K562 (cell line): ENCODE data around the gene ANKRD7. TPM values are rescaled to one million over a fixed set of nuclear protein-coding genes. Genes with fewer than 3 reads are reported as not detected.

Experiments used
- ELF1 ChIP-seq: fragments of 200-800 bp; sonication (Bioruptor generic); IDR thresholded peaks from 2 replicates; pipeline ENCODE4 v1.6.1; 2016; ENCODE audit warnings: missing genetic modification characterization, missing compliant biosample characterization
- ESRRA ChIP-seq: fragments of 450-650 bp; IDR thresholded peaks from 2 replicates; pipeline ENCODE4 v1.6.1; 2014; ENCODE audit warnings: low read depth, mild to moderate bottlenecking, moderate library complexity, borderline replicate concordance
- HNRNPLL ChIP-seq: fragments of 200-400 bp; formaldehyde crosslinking; IDR thresholded peaks from 2 replicates; pipeline ENCODE4 v1.6.1; 2017; ENCODE audit warnings: low read length, low read depth, mild to moderate bottlenecking; ENCODE audit not compliant: poor library complexity, severe bottlenecking
- JUNB ChIP-seq: fragments of 450-650 bp; formaldehyde crosslinking; conservative IDR thresholded peaks from 2 replicates; pipeline ENCODE4 v1.4.0; 2020; ENCODE audit warnings: mild to moderate bottlenecking
- NR2C2 ChIP-seq, 2 experiments: fragments of 200-800 bp in 1 of 2; sonication (Bioruptor generic) in 1 of 2; sonication (generic) in 1 of 2; formaldehyde crosslinking in 1 of 2; IDR thresholded peaks; 2 replicates each; pipeline versions ENCODE4 v1.6.1 to v1.8.0; 2016 to 2022; ENCODE audit warnings: mild to moderate bottlenecking in 1 of 2, missing compliant biosample characterization in 1 of 2, missing genetic modification characterization in 1 of 2, missing genetic modification reagents in 1 of 2
- PREB ChIP-seq: sonication (generic); formaldehyde crosslinking; IDR thresholded peaks from 2 replicates; pipeline ENCODE4 v1.8.1; 2023; ENCODE audit warnings: mild to moderate bottlenecking, missing genetic modification reagents
- ZNF766 ChIP-seq: fragments of 200-800 bp; sonication (Bioruptor generic); conservative IDR thresholded peaks from 2 replicates; pipeline ENCODE4 v1.6.1; 2016; ENCODE audit warnings: missing genetic modification characterization, missing compliant biosample characterization
- polyA plus RNA-seq, 8 experiments: library from polyadenylated mRNA; depleted of rRNA in 4 of 8; stranded (reverse) in 5 of 8; unstranded in 3 of 8; fragments of >200 nt; fragmentation: Nextera tagmentation in 2 of 8; fragmentation: Illumina TruSeq in 1 of 8; extraction: Ambion mirVana in 2 of 8; extraction: Trizol in 1 of 8; gene quantifications; 2 replicates each; pipeline versions ENCODE4 v1.2.1 to v1.2.3, GENCODE V29; 2011 to 2014; ENCODE audit warnings: inconsistent platforms in 1 of 8, missing spikeins in 1 of 8
- total RNA-seq, 7 experiments: library from RNA; depleted of rRNA in 6 of 7; stranded (reverse); fragments of >200 nt in 6 of 7; fragmentation: Illumina TruSeq in 2 of 7; extraction: Trizol in 2 of 7; gene quantifications; 2 replicates each; pipeline versions ENCODE4 v1.2.1 to v1.2.3, GENCODE V29; 2011 to 2021; ENCODE audit warnings: low replicate concordance in 1 of 7
- TF ChIP-seq, protein P1 (sequence below): fragments of 450-650 bp; IDR thresholded peaks from 2 replicates; pipeline ENCODE4 v1.6.1; 2016; ENCODE audit warnings: borderline replicate concordance

ANKRD7 gene
- total and polyA plus RNA-seq, 9 of the 15 experiments (the other 6 are each of a cell fraction or from before 2014, with no cell fraction given), result 0.33 TPM; not detected in 8

GRCh38 chr7:118183786-118184564 is 40.5 kb upstream of the ANKRD7 start, which contains the start of gene LSM8 (continued):
- peak; percentile 79; the same call in 1 of the 2 replicates for TF ChIP-seq ZNF766
- peak; percentile 82; the same call in 1 of the 2 replicates for TF ChIP-seq PREB (CRISPR knock-in tag)
- TF ChIP-seq, protein P1, sequence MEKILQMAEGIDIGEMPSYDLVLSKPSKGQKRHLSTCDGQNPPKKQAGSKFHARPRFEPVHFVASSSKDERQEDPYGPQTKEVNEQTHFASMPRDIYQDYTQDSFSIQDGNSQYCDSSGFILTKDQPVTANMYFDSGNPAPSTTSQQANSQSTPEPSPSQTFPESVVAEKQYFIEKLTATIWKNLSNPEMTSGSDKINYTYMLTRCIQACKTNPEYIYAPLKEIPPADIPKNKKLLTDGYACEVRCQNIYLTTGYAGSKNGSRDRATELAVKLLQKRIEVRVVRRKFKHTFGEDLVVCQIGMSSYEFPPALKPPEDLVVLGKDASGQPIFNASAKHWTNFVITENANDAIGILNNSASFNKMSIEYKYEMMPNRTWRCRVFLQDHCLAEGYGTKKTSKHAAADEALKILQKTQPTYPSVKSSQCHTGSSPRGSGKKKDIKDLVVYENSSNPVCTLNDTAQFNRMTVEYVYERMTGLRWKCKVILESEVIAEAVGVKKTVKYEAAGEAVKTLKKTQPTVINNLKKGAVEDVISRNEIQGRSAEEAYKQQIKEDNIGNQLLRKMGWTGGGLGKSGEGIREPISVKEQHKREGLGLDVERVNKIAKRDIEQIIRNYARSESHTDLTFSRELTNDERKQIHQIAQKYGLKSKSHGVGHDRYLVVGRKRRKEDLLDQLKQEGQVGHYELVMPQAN, result peak; percentile 66
- peak; percentile 44; the same call in 1 of the 2 replicates for TF ChIP-seq ESRRA
- TF ChIP-seq JUNB (CRISPR knock-in tag), result 0 out of 2 replicates have a peak, but pooled peaks have one; percentile 8
- TF ChIP-seq ELF1 (tag), result peak; percentile 97
- peak; percentile 31; the same call in 1 of the 2 replicates for TF ChIP-seq NR2C2 (CRISPR knock-in tag; IDR thresholded peaks at IDR 0.05)
- TF ChIP-seq NR2C2 (tag; IDR thresholded peaks at IDR 0.05), result peak; percentile 92
- TF ChIP-seq HNRNPLL, result peak; percentile 91
